ENCODE data around the gene CNGB1.

DNA sequence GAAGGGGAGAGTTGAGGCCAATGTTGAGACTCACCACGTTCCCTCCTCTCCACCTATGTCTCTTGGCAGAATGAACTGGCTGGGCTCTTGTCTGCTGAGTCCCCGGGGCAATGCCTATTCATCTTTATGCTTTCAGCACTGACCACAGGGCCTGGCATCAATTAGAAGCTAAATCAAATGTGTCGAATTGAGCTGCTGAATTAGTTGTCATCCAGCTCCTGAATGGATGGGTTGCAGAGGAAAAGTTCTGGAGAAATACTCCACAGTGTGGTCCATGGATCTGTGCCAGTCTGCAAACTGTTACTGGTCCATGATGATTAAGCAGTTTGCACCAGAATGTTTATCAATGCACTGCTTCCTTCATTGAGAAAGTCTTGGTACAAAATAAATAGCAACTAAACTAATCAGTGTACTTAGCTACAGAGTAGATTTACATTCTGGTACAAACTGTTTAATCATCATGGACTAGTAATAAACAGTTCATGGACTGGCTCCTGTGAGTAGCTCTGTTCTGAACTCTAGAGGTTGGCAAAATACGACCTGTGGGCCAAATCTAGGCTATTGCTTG is 4.6 kb downstream of the CNGB1 start:
- TF ChIP-seq AFF4 (CRISPR knock-in tag; IDR thresholded peaks at IDR 0.05; ENCODE audit: borderline replicate concordance) (no peak), STAT6 (CRISPR knock-in tag; conservative IDR thresholded peaks at IDR 0.05; ENCODE audit: low read depth) (no peak)
- TF ChIP-seq, protein P1, sequence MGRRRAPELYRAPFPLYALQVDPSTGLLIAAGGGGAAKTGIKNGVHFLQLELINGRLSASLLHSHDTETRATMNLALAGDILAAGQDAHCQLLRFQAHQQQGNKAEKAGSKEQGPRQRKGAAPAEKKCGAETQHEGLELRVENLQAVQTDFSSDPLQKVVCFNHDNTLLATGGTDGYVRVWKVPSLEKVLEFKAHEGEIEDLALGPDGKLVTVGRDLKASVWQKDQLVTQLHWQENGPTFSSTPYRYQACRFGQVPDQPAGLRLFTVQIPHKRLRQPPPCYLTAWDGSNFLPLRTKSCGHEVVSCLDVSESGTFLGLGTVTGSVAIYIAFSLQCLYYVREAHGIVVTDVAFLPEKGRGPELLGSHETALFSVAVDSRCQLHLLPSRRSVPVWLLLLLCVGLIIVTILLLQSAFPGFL (CRISPR knock-in tag; IDR thresholded peaks at IDR 0.05; ENCODE audit: borderline replicate concordance): no peak

Measured in WTC11 (cell line).